Stimulated activated CD4-positive, alpha-beta T cell treated with anti-CD3 and anti-CD28 coated beads, Interleukin-2, amount 100 ng/mL, for 4 hours (primary cell): ENCODE results near the gene IQGAP2.
A peak's percentile ranks its signal among the peaks of the same experiment; 100 is the strongest.
"Not testable (repeated sequence)": the region's sequence is repeated elsewhere in the genome, so short reads cannot be mapped to it uniquely, and the experiment has no call there.

Experiments
- DNase-seq: peaks from one replicate; pipeline ENCODE4 v3.0.0-alpha.2; 2020; ENCODE audit warnings: low read depth

Gene IQGAP2

DNA sequence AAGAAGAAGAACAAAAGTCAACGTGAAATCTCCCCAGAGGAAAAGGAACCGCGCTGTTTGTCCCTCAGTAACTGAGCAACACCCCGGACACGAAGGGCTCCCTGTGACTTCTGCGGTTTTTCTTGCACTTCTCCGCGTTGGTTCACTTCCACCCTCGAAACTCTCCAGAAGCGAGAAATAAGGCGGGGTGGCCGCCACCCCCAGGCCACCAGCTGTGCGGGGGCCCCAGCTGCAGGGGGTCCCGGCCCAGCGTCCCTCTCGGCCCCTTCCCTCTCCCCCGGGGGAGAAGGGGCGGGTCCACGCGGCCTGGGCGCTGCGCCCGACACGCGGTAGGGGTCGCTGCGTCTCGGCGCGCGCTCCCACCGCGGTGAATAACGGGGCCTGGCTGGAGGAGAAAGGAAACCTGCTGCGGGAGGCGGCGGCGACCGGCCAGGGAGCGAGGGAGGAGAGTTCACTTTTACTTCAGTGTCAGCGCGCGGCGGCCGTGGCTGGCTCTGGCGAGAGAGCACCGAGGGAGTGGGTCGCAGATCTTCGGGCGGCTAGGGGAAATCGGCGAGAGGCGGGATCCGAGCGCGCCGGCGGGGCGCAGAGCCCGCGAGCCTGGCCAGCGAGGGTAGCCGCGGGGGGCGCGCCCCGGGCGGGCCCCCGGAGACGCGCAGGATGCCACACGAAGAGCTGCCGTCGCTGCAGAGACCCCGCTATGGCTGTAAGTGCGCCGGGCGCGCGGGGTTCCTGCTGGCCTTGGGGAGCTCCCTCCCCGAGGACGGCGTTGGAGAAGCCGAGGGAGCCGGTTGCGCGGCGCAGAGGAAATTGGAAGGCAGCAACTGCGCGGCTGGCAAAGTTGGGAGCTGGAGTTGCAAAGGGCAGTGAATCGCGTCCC, at the start of gene IQGAP2:
TSS of gene IQGAP2 (plus strand) at position 400 of the 880 bp plus-strand sequence. CDS start at position 661, 261 bp downstream.
- peak; percentile 72 for DNase-seq

DNA sequence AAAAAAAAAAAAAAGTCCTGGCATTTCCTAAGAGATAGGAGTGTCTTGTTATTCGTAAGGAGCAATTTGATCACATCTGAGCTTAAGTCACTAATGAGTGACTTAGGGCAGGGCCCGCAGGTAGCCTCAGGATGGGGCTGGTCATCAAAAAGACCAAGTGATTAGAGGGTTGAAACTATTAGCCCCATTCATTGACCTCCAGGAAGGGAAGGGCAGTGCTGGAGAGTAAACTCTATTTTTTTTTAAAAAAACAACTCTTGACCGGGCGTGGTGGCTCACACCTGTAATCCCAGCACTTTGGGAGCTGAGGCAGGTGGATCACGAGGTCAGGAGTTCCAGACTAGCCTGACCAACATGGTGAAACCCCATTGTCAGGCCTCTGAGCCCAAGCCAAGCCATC, 46.2 kb upstream of the IQGAP2 start:
- DNase-seq = no peak

DNA sequence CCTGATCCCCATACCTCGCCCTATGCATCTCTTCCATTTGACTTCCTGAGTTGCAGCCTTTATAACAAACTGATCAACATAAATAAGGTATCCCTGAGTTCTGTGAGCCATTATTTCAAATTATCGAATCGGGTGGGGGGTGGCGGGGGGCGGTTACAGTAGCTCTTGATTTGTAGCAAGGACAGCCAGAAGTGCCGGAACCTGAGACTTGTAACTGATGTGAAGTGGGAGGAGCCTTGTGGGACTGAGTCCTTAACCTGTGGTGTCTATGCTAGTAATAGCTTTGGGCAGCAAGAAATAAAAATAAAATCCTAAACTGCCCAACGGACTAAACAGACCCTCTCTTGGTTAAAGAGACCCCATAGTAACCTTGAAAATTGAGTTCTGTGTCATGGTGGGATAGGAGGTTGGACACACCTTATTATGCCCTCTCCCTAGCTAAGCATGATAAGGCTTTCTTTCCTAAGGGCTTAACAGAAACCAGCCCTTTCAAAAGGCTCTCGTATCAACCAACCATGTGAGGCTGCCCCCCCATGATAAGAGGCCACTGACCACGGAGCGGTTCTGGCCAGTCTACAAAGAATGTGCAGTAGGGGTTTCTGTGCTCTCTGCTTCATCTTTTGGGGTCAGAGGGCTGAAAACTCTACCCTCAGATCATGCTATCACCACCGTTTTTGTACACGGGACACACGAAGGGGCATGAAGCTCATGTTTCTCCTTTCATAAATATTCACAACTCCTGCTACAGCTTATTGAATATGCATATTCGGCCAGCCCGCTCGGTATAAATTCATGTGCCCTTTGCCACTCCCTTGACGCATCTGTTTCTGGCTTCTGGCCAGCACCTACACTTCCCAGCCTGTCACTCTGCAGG, 39.5 kb upstream of the IQGAP2 start:
- no peak for DNase-seq

DNA sequence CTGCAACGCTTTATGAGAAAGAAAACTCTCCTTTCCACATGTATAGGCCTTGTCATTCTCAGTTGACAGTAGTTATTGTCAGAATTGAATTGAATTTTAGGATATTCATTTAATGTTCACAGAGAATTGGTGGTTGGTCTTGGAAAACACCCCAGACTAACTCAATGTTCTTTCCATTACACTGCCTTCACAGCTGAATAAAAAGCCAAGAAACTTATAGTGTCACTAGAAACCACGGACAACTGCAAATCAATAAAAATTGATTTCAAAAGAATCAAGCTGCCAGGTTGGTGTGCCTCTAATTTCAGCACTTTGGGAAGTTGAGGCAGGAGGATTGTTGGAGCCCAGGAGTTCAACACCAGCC, 38.9 kb upstream of the IQGAP2 start:
- no peak for DNase-seq

DNA sequence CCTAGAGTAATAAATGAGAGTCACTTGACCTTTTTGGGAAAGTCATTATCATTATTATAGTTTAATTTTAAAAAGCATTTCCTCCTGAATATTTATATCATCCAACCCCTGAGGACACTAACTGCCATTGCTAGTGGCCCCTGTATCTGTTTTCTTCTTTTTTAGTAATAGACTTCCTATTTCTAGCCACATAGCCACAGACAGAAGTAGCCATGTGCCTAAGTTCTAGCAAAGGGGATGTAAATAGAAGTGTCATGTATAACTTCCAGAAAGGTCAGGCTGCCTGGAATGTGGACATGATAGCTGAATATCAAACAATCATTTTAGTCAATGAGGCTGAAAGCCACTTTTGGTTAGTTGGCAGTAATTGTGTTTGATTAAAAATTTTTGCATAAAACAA, 37.5 kb upstream of the IQGAP2 start:
- DNase-seq = no peak

DNA sequence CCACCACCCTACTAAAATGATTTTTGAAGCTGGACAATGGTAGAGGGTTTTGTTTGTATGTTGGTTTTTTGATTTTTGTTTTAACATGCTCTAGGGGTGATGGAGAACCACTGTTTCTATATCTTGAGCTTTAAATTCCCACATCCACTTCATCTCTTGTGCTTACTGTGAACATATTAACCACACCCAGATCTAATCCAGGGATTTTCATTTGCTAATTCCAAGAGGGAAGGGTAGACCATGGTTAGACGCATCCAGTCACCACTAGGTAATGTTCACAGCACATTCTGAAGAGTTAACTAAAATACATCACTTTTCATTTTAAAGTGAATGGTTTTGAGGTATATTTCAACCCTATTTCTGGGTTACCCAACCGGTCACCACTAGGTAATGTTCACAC, 36.5 kb upstream of the IQGAP2 start:
- DNase-seq = no peak

- no peak for DNase-seq
These were observed 35.3 kb upstream of the IQGAP2 start for GRCh38 chr5:76367623-76368371.

- no peak for DNase-seq
These were observed 34.1 kb upstream of the IQGAP2 start for GRCh38 chr5:76368941-76369340.

- not testable (repeated sequence) for DNase-seq
These were observed 33.4 kb upstream of the IQGAP2 start for GRCh38 chr5:76369668-76370067.

- DNase-seq = no peak
These were observed 31.1 kb upstream of the IQGAP2 start for GRCh38 chr5:76371960-76372322.

DNA sequence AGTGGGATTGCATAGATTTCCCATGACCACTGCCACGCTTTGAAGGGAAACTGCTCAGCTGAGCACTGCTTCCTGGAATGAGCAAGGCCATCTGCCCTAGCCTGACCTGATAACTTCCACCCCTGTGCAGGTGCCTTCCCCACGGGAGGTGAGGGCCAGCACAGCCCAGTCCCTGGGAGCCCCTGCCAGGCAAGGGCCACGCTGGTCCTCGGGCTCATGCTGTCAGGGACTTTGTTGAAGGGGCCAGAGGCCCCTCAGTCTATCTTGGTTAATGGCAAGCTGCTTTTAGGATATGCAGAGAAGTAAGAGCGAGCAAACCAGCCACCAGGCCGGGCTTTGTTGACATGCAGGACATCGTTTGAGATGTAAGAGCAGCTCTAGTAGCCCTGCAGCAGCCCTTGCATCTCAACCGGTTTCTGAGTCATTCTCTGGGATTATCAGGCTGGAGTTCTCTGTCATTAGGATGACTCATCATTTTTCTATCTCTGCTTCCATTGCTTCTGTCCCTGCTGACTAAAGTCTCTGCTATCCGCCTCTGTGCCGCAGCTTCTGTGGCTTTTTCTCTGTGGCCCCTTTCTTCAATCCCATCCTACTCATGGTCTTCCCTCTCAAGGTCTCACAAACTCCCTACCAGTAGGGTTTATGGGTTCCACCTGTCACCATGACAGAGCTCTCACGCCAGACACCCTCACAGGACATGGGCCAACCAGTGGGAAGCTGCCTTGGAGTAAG, 30.6 kb upstream of the IQGAP2 start:
- no peak for DNase-seq

DNA sequence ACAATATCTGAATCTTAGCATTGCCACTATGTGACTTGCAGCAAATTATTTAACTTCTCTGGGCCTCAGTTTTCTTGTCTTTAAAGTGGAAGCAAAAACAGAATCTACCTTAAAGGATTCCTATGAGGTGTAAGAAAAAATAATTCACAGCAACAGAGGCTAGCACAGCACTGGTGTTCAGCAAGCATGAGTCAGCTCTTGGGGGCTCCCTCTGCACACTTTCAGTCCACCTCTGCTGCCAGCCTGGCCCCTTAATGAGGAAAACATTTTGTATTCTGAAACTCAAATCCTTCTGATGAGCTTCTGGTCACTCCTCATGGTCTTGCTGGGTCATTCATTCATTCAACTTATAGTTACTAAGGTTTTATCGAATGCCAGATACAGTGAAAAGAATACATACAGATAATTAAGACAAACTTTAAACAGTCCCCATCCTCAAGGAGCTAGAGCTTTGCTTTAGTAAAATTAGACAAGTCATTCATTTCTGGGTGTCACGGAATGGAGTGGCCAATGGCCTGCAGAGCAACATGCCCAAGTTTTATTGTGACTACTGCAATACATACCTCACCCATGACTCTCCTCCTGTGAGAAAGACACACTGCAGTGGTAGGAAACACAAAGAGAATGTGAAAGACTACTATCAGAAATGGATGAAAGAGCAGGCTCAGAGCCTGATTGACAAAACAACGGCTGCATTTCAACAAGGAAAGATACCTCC, 26.8 kb upstream of the IQGAP2 start:
- DNase-seq = no peak

GRCh38 chr5:76376866-76377230, 26.2 kb upstream of the IQGAP2 start:
- DNase-seq = no peak

DNA sequence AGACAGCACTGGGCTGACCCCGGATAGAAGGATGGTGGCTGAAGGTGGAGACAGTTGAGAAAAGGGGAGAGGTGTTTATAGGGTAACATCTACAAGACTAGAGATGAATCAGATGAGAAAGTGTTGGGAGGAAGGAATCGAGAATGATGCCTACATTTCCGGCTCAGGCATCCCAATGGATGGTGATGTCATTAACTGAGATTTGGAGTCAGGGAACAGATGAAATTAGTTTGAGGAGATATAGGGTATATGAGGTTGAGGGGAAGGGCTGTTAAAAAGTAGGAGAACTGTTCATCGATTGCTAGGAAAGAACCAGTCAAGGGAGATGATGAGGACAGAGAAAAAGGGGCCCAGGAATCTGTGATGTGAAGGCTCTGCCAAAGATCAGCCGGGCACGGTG, 24.7 kb upstream of the IQGAP2 start:
- DNase-seq = no peak

DNA sequence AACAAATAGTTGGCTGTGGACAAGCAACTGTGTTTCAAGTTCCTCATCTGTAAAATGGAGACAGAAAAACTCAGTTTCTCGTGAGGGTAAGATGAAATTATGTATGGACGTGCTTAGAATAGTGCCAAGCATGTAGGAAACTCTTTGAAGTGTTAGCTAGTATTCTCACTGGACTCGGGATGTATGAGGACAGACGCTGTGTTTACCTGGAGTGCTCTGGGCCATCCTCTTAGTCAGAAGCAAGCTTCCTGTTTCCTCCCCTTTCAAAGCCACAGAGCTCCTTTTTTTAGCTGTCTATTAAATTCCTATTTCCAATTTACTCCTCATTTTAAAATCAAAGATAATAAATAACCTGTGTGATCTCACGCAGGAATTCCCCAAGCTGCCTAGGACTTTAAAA, 23.8 kb upstream of the IQGAP2 start:
- no peak for DNase-seq

- no peak for DNase-seq
These were observed 23.2 kb upstream of the IQGAP2 start for GRCh38 chr5:76379855-76380254.

GRCh38 chr5:76380346-76381066, 22.6 kb upstream of the IQGAP2 start:
- DNase-seq = no peak

DNA sequence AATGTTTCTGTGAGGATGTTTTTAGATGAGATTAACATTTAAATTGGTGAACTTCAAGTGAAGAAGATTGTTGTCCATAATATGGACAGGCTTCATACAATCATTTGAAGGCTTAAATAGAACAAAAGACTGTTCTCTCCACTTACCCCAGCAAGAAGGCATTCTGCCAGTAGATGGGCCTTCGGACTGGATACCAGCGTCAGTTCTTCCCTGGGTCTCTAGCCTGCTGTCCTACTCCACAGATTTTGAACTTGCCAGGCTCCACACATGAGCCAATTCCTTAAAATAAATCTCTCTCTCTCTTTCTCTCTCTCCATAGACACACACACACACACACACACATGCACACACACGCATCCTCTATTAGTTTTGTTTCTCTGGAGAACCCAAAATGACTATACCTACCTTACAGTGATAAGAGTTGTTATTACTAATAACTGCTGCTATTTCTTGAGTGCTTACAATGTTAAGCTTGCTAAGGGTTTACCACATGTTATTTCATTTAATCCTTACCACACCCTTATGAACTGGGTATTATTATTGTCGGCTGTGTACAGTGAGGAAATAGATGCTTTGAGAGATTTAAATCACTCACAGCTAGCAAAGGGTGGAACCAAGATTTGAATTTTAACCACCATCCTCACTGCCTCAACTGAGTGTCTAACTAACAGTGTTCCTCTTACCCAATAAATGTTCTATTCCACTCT, 19.8 kb upstream of the IQGAP2 start:
- DNase-seq = no peak

GRCh38 chr5:76384189-76384588, 18.9 kb upstream of the IQGAP2 start:
- DNase-seq = no peak

- DNase-seq = no peak
These were observed 18.4 kb upstream of the IQGAP2 start for GRCh38 chr5:76384705-76385104.
